A375 (cell line): Measurements from ENCODE around the gene TRIM54. TPM values are rescaled to one million over a fixed set of nuclear protein-coding genes. Genes with fewer than 3 reads are reported as not detected.

Source experiments
- total RNA-seq: library from RNA; depleted of rRNA; stranded (reverse); fragments of >200 nt; shearing (Covaris generic); gene quantifications from 2 replicates; pipeline ENCODE4 v1.2.3, GENCODE V29; 2014; rRNA removed

TRIM54 gene
- total RNA-seq: 0.05 TPM in 1 of 2 replicates, not detected in the other

GRCh38 chr2:27281855-27282559 lies at the start of gene TRIM54:
TSS of gene TRIM54 (plus strand) at chr2:27282429. CDS start at chr2:27282732, 303 bp downstream.

GRCh38 chr2:27262379-27263286 lies 19.6 kb upstream of the TRIM54 start, which contains the start of gene SLC30A3:
TSS of gene SLC30A3 (minus strand) at chr2:27263047. CDS start at chr2:27262906, 141 bp downstream.

GRCh38 chr2:27275211-27276150 lies 6.7 kb upstream of the TRIM54 start, which contains the start of gene DNAJC5G:
TSS of gene DNAJC5G (plus strand) at chr2:27275433. CDS start at chr2:27276729, 1,296 bp downstream.

GRCh38 chr2:27308359-27308881 lies 26.2 kb downstream of the TRIM54 start, which contains the start of gene UCN:
TSS of gene UCN (minus strand) at chr2:27308445. CDS start at chr2:27307895, 550 bp downstream.

GRCh38 chr2:27322766-27323595 lies 40.8 kb downstream of the TRIM54 start, which contains the start of gene MPV17:
TSS of gene MPV17 (minus strand) at chr2:27323097. CDS start at chr2:27322517, 580 bp downstream.

GRCh38 chr2:27356382-27357181 lies 74.4 kb downstream of the TRIM54 start, which contains the start of gene GTF3C2:
TSS of gene GTF3C2 (minus strand) at chr2:27356764. CDS start at chr2:27343554, 13,210 bp downstream.

Other genes with a start within 250 kb of the TRIM54 start
- gene TMEM214, start 249.5 kb upstream of the TRIM54 start, total RNA-seq: 38.3 and 48.0 TPM in 2 replicates
- 22.2 and 25.4 TPM in 2 replicates for gene AGBL5, start 230.8 kb upstream of the TRIM54 start, total RNA-seq
- 146 and 169 TPM in 2 replicates for gene OST4, start 210.8 kb upstream of the TRIM54 start, total RNA-seq
- gene EMILIN1, start 203.8 kb upstream of the TRIM54 start, total RNA-seq: 88.5 and 90.6 TPM in 2 replicates
- gene KHK, start 195.7 kb upstream of the TRIM54 start, total RNA-seq: 4.5 and 6.0 TPM in 2 replicates
- 19.0 and 23.2 TPM in 2 replicates for gene CGREF1, start 163.3 kb upstream of the TRIM54 start, total RNA-seq
- 0.30 and 0.53 TPM in 2 replicates for gene ABHD1, start 158.6 kb upstream of the TRIM54 start, total RNA-seq
- 53.7 and 60.9 TPM in 2 replicates for gene PREB, start 147.8 kb upstream of the TRIM54 start, total RNA-seq
- not detected in 2 replicates for gene PRR30, start 143.0 kb upstream of the TRIM54 start, total RNA-seq
- gene TCF23, start 133.4 kb upstream of the TRIM54 start, total RNA-seq: not detected in 2 replicates
- gene ATRAID, start 70.4 kb upstream of the TRIM54 start, total RNA-seq: 107 and 130 TPM in 2 replicates
- 44.8 and 48.4 TPM in 2 replicates for gene SLC5A6, start 70.2 kb upstream of the TRIM54 start, total RNA-seq
- 57.4 and 66.2 TPM in 2 replicates for gene CAD, start 65.1 kb upstream of the TRIM54 start, total RNA-seq
- gene SLC30A3, start 19.4 kb upstream of the TRIM54 start, total RNA-seq: 0.66 and 1.2 TPM in 2 replicates
- not detected in 2 replicates for gene DNAJC5G, start 7.0 kb upstream of the TRIM54 start, total RNA-seq
- gene UCN, start 26.0 kb downstream of the TRIM54 start, total RNA-seq: 6.6 and 9.2 TPM in 2 replicates
- 89.7 and 100 TPM in 2 replicates for gene MPV17, start 40.7 kb downstream of the TRIM54 start, total RNA-seq
- 55.7 and 61.9 TPM in 2 replicates for gene GTF3C2, start 74.3 kb downstream of the TRIM54 start, total RNA-seq
- gene EIF2B4, start 87.9 kb downstream of the TRIM54 start, total RNA-seq: 33.2 and 38.4 TPM in 2 replicates
- gene SNX17, start 88.2 kb downstream of the TRIM54 start, total RNA-seq: 119 and 144 TPM in 2 replicates
- 22.8 and 24.3 TPM in 2 replicates for gene ZNF513, start 98.3 kb downstream of the TRIM54 start, total RNA-seq
- 165 and 169 TPM in 2 replicates for gene PPM1G, start 127.2 kb downstream of the TRIM54 start, total RNA-seq
- gene NRBP1, start 146.2 kb downstream of the TRIM54 start, total RNA-seq: 67.3 and 72.5 TPM in 2 replicates
- 0.60 TPM in 1 of 2 replicates, not detected in the other for gene KRTCAP3, start 160.0 kb downstream of the TRIM54 start, total RNA-seq
- 26.5 and 29.8 TPM in 2 replicates for gene IFT172, start 207.3 kb downstream of the TRIM54 start, total RNA-seq
- 3.2 and 3.8 TPM in 2 replicates for gene FNDC4, start 212.8 kb downstream of the TRIM54 start, total RNA-seq
- gene GCKR, start 214.4 kb downstream of the TRIM54 start, total RNA-seq: not detected in 2 replicates